NCI-H526 treated with DMSO at 0.1 percent for 48 hours (cell line): Measurements from ENCODE around the gene COPA.

Source experiments
- DNase-seq: peaks from one replicate; lab custom pipeline; 2025; lab: John Stamatoyannopoulos, UW

Gene COPA

DNA sequence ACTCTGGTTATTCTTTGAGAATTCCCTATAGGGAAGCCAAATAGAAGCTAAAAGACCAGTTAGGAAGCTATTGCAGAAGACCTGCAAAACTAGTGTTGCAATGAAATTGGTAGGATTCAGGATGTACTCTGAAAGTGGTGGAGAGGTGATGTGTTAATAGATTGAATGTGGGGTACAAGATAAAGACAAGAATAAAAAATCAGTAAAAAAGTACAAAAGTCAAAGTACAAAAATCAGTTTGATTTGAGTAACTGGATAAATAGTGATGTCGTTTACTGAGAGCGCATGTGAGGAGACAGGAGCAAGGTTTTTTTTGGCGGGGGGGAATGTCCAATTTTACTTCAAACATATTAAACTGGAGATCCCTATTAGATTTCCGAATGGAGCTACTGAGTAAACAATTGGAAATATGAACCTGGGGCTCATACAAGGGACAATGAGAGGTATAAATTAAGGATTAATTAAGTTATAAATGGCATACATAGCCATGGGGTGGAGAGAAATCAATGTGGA lies 78.2 kb downstream of the COPA start:
- no peak for DNase-seq

DNA sequence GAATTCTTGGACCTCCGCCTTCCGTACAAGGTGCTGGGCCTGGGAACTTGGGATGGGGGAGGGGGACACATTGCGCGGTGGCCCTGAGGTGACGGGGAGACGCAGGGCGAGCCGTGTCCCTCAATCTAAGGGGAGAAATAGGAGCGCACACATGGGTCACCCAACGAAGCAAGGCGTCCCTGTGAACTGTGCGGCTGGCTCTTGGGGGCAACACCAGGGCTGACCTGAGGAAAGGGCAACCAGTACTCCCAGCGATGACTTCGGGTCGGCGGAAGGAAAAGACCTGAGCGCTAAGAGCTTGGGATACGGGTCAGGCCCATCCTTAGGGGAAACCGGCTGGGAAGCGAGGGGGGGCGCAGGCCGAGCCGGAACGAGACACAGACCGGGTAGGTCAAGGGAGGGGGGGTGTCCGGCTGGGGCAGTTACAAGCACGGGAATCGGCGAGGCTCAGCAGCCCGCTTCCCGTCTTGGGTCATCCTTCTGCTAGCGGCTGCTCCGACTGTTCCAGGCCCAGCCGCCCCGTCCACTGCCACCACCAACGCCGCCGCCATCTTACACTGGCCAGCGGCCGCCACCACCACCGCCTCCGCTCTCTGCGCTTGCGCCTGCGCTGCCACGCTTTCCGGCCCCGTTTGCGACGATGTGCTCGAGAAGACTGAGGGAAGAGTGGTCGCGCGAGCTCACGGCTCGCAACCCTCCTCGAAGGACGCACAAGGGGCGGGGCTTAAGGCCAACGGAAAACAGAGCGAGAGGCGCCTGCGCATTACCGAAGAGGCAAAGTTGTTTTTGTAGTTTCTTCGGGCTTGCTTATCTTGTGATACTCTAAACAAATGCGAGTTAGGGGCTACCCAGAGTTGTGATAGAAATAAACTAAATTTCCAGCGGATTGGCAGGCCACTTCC lies 80.9 kb downstream of the COPA start, which contains the start of gene DCAF8:
Gene DCAF8 (minus strand): TSS at position 657 of the 902 bp plus-strand sequence. CDS start 18,541 bp downstream, outside the sequence.
- DNase-seq = peak; percentile 98

DNA sequence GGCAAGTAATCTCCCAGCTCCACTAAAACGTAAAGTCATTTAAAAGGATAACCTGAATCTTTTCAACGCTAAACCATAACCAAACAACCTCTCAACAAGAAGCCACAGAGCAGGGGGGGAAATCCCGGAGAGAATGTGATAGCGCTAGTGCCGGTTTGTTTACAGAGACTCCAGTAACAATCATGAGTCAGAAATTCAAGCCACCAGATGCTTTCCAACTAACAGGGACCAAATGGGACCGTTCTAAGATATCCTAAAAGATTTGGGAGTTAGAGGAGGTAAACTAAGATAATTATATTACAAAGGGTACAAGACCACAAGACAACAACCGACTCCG lies 81.5 kb downstream of the COPA start:
- DNase-seq = peak; percentile 87

DNA sequence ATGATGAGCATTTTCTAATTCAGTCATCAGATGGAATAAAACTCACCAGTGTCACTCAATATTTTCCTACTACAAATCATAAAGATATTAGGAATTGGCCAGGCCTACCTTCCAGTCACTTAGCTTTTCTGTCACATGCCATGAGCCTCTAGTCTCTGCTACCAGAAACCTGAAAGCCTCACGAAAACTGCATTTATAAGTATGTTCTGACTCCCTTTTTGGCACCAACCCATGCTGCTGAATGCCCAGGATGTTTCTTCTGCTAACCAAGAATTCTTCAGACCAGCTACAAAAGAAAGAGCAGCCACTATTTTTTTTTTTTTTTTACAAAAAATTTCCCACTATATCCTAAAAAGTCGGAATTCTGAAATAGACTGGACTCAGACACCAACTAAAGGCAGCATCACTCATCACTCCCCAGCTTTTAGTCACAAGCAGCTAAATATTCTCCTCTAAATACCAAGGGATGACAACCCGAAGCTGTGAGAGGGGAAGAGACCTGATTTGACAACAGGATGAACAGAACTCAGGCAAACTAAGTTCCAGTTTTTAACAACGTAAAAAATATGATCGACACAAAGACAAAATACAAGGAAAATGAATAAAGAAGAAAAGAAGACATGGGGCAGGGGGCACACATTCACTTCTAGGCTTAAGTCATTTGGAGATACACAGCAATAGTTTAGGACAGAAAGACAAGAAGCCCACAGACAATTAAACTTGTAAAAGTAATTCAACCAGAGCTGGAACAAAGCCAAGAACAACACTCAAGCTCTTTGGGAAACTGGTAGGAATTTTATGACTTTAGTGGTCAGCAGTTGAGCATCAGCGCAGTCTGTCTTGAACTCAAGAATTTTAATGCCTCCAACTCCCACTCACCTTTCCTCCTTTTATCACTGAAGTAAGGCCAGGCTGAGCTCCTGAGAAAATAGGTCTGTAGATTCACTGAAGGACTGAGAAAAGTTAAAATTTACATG lies 82.4 kb downstream of the COPA start:
- DNase-seq = no peak

DNA sequence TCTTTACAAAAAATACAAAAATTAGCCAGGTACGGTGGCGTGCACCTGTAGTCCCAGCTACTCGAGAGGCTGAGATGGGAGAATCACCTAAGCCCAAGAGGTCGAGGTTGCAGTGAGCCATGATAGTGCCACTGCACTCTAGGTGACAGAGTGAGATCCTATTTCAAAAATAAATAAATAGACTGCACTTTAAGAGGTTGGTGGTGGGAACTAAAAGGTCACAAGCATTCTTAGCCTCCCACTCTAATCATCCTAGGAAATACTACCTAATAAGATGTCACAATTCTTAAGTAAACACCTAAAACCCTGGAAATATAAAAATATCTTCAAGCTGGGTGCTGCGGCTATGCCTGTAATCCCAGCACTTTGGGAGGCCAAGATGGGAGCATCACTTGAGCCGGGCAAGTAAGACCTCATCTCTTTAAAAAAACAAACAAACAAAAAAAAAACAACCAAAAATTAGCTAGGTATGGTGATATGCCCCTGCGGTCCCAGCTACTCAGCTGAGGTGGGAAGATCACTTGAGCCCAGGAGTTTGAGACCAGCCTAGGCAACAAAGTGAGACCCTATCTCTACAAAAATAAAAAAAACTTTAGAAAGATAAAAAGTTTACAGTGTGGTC lies 84.8 kb downstream of the COPA start:
- DNase-seq = no peak

DNA sequence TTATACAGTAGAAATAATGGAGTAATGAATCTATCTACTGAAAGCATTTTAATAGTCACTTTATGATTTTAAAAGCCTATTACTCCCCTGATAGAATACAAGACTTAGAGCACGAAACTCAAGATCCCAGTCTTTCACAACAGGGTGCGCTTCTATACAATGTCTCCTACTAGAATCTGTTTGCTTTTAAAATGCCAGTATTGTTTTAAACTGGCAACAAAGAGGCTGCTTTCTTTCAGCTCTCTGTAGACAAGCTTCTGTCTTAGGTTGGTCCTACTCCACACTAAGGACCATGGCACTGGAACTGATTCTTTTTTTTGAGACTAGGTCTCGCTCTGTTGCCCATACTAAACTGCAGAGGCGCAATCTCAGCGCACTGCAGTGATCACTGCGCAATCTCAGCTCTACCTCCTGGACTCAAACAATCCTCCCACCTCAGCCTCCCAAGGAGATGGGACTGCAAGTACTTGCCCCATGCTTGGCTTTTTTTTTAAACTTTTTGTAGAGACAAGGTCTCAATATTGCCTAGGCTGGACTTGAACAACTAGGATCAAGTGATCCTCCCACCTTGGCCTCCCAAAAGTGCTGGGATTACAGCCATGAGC lies 85.5 kb downstream of the COPA start:
- no peak for DNase-seq

DNA sequence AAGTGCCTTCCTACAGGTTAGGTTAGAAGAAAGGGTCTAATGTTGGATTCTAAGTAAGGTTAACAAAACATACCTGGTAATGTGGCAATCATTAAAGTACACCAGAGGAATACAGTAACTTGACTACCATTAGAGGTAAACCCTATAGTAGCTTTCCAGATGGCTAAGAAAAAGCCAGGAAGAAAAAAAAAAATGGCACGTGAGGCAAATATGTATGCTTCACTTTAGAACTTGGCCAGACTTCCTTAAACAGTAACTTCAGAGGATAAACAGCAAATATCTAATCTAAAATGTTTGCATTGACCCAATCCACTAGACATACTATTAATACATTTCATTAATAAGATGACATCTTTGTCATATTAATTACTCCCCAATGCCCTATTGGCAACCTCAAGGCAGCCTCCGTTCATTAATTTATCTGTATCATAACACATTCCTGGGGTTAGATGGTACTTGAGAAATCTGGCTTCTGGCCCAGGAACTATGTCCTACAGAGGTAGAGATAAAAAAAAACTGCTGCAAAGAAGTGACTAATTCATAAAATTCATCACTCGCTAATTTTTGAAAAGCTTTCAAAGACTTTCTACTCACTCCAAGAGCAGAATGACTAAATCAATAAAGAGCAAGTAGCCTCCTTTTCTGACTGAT lies 86.5 kb downstream of the COPA start:
- DNase-seq = no peak

DNA sequence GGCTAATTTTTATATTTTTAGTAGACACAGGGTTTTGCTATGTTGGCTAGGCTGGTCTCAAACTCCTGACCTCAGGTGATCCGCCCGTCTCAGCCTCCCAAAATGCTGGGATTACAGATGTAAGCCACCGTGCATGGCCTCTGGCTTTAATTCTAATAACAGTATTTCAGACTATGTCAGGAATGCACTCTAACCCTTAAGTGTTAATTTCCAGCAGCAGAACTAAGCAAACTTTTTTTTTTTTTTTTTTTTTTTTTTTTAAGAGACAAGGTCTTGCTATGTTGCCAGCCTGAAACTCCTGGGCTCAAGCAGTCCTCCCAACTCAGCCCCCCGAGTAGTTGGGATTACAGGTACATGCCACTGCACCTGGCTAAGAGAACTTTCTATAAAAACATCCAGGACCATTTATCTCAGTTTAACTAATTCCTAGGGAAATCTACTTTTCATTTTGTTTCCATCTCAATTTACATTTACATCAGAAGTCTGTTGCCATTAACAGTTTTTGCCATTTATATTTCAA lies 87.2 kb downstream of the COPA start:
- DNase-seq = no peak

DNA sequence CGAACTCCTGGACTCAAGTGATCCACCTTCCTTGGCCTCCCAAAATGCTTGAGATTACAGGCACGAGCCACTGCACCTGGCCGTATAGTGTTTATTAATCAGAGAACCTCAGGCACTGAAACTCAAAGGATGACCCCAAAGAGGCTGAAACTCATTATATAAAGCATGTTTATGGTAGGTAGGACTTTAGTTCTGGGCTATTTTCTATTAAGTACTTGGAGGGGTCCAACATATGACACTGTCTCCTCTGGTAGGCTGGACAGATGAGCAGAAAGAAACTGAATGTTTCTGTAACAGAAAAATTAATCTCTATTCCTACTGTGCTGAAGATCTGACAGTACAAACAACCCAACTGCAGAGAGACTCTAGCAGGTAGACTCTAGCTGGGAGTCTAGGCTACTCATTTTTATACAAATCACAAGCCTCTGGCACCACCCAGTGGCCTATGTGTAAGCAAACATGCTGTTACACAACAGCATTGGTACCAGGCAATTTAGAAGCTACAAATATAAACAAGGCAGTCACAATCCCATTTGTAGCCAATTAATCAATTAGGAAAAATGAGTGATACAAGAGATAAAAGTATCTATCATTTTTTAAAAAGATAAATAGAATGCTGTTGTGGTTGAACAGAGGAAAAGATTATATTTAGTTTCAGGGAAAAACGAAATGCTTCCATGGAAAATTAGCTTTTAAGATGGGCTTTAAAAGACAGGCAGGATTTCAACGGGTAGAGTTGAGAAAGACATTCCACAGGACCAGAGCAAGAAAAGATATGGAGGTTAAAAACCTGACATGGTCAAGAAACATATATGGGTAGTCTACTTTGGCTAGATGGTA lies 91.1 kb downstream of the COPA start:
- peak; percentile 46 for DNase-seq

DNA sequence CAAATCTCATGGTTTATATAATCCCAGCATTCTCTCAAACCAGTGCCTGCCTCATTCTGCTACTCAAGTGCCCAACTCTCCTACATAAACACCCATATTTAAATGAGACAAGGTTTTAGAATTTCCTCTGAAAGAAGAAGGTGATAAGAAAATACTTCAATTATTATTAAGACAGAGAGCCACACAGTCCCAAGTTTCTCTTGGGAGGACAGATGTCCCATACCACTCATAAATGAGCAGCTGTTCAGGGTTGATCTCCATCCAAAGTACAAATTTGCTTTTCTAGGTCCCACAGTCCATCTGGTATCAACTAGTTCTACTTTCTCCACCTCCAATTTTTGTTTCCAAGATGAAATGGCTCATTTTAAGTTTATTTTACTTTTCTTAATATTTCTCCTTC lies 92.0 kb downstream of the COPA start:
- DNase-seq = no peak

DNA sequence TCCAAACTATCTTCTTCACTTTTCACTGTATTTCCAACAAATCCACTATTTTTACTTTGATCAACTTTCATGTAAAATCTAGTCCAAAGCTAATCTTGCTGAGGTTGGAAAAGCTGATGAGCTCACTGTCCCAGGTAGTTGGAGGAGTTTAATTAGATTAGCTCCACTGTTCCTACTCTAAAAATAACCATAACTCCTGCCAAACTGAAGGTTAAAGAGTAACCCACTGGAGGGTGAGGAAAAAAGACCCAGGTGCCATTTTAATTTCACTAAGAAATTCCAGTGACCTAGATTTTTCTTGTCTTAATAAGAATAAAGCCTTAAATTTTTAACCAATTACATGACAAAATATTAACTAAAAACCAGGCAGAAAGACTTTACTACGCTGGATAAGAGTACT lies 96.0 kb downstream of the COPA start:
- DNase-seq = no peak

DNA sequence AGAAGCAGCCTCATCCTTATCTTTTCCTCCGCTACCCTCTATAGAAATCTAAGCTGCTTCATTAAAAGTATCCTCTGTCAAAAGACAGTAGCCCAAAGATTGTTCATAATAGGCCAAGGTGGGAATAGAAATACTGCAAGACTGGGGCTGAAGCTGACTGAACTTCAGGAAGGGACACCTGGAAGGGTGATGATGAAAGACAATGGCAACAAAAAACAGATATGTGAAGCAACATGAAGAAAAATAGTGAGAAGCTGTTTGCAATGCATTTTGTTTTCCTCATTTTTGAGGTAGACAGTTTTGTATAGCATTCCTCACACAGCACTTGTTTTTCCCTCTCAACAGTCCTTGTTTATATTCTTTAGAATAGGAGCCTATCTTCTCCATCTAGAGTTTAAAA lies 97.6 kb downstream of the COPA start:
- DNase-seq = no peak

DNA sequence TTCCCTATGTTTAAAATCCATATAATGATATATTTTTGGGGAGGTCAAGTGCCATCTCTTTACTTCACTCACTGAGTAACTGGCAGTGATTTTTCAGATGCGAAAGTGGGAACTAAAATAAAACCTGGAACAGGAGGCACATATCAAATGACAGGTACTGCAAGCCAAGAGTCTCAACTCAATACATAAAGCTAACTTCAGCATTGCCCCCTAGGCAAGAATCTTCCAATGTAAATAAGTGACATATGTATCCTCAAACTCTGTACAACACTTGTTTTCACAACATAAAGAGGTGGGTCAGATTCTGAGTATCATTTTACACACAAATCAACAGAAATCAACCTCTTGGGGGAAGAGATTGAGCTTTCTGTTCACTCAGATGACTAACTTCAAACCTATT lies 98.8 kb downstream of the COPA start:
- no peak for DNase-seq

DNA sequence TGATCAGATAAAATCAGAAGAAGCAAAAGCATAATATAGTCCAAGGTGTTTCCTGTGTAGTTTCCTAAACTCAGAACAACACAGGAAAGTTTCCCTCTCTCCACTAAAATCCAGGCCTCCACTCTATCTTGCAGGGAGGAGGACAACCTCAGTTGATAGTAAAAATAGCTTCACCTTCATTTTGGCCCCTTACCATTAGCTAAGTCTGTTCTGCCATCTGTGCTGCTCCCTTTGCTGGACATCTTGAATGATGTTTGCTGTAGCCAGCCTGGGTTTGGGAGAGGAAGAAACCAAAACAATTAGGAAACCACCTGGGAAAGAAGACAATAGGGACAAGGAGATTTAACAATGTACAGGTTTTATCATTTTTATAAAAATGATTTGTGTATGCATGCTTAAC lies 99.3 kb downstream of the COPA start:
- no peak for DNase-seq

DNA sequence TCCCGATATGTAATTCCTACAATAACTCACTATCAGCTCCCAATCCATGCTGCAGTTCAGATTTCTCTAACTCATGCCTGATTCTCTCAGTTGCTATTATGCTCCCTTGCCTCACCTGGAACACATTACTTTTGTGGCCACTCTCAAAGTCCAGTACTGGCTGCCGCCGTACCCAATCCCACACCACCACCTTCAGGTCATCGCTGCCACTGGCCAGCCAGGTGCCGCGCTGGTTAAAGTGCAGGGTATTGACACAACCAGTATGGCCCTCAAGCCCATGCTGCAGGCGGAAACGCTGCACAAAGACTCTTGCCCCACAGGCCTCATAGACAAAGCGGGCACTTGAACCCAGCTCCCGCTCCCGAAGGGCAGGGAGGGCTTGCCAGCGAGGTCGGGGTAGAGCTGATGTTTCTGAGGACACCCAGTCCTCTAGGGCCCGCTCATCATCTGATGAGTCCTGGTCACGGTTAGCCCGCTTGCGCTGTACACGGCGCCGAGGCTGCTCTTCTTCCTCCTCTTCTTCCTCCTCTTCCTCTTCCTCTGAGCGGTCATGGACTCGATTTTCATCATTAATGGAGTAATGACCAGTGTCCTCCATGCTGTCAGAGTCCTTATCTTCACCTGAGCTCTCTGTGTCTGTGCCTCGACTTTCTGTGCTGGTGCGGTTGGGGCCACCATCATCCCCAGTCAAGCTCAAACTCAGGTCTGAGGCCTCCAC lies 103.3 kb downstream of the COPA start:
- no peak for DNase-seq
